HEK293T (cell line): ENCODE results near the gene GOLGA6L10.
"Not testable (repeated sequence)": the region's sequence is repeated elsewhere in the genome, so short reads cannot be mapped to it uniquely, and the experiment has no call there.

Source experiments
- ARNT ChIP-seq: fragments of 450-650 bp; IDR thresholded peaks from 2 replicates; pipeline ENCODE4 v1.6.1; 2017; ENCODE audit warnings: mild to moderate bottlenecking
- FOXK2 ChIP-seq: fragments of 450-650 bp; IDR thresholded peaks from 2 replicates; pipeline ENCODE4 v1.6.1; 2016; ENCODE audit warnings: mild to moderate bottlenecking
- FOXM1 ChIP-seq: fragments of 450-650 bp; IDR thresholded peaks from 2 replicates; pipeline ENCODE4 v1.6.1; 2017; ENCODE audit warnings: mild to moderate bottlenecking, borderline replicate concordance
- ZNF384 ChIP-seq: fragments of 450-650 bp; IDR thresholded peaks from 2 replicates; pipeline ENCODE4 v1.6.1; 2016

DNA sequence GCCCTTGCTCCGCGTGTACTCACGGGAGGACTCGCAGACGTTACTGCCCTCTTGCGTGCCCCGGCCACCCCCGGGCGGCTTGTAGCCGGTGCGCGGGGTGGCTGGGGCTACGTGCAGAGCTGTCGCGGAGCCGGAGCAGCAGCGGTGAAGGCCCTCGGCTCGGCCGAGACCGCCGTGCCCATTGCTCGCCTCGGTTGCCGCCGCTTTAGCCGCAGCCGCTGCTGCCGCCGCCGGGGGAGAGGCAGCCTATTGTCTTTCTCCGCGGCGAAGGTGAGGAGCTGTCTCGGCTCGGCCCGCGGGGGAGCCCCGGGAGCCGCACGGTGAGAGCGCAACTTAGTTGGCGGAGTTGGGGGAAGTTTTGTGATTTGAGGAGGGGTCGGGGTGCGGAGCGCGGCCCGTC is 5.8 kb upstream of the GOLGA6L10 start:
- TF ChIP-seq ZNF384, FOXM1, ARNT, FOXK2: not testable (repeated sequence)
